CD14-positive monocyte (primary cell): Measurements from ENCODE around the gene KRT7. TPM values are rescaled to one million over a fixed set of nuclear protein-coding genes. Genes with fewer than 3 reads are reported as not detected.

Experiments used
- DNase-seq, 3 donors: peaks; one replicate each; pipeline ENCODE4 v3.0.0-alpha.2; 2011 to 2022
- H2AFZ ChIP-seq: 2 replicates; pipeline ENCODE4 v1.6.0; 2012; ENCODE audit warnings: mild to moderate bottlenecking, low read depth, low read length, inconsistent platforms; ENCODE audit not compliant: insufficient read depth, poor library complexity, severe bottlenecking
- H3K27ac ChIP-seq, 2 donors: 1 replicate in 1 of 2; 2 replicates in 1 of 2; pipeline ENCODE4 v1.5.1; 2012 to 2013; ENCODE audit warnings: low read length in 2 of 2, control low read depth in 1 of 2, inconsistent platforms in 1 of 2, low read depth in 1 of 2, mild to moderate bottlenecking in 1 of 2
- H3K27me3 ChIP-seq, 2 donors: one replicate each; pipeline versions ENCODE4 v1.6.0 to v1.6.1; 2011 to 2013; ENCODE audit warnings: low read length in 2 of 2; ENCODE audit not compliant: control insufficient read depth in 2 of 2, insufficient read depth in 2 of 2
- H3K36me3 ChIP-seq, 2 donors: replicated peaks in 1 of 2; 1 replicate in 1 of 2; 2 replicates in 1 of 2; pipeline versions ENCODE4 v1.5.1 to v1.6.1; 2012 to 2013; ENCODE audit warnings: low read length in 2 of 2, control low read depth in 1 of 2, inconsistent platforms in 1 of 2, mild to moderate bottlenecking in 1 of 2; ENCODE audit not compliant: insufficient read depth in 2 of 2, control insufficient read depth in 1 of 2
- H3K4me1 ChIP-seq, 2 donors: 1 replicate in 1 of 2; 2 replicates in 1 of 2; pipeline versions ENCODE4 v1.5.1 to v1.6.1; 2012 to 2013; ENCODE audit warnings: low read length in 2 of 2, control low read depth in 1 of 2, inconsistent platforms in 1 of 2, mild to moderate bottlenecking in 1 of 2, moderate library complexity in 1 of 2; ENCODE audit not compliant: insufficient read depth in 2 of 2, control insufficient read depth in 1 of 2
- H3K4me2 ChIP-seq: replicated peaks from 2 replicates; pipeline ENCODE3; 2012; ENCODE audit warnings: low read length, moderate library complexity, mild to moderate bottlenecking; ENCODE audit not compliant: poor library complexity, severe bottlenecking; ENCODE audit errors: extremely low read depth
- H3K4me3 ChIP-seq, 3 experiments: fragments of 200-600 bp in 1 of 3; sonication (generic) in 1 of 3; replicated peaks in 1 of 3; 1 replicate in 2 of 3; 2 replicates in 1 of 3; pipeline ENCODE4 v1.5.1; 2011 to 2013; ENCODE audit warnings: low read length in 3 of 3, mild to moderate bottlenecking in 3 of 3, control low read depth in 2 of 3, low read depth in 2 of 3, inconsistent platforms in 1 of 3, moderate library complexity in 1 of 3
- H3K79me2 ChIP-seq: 2 replicates; pipeline ENCODE4 v1.6.0; 2012; ENCODE audit warnings: mild to moderate bottlenecking, control low read depth, inconsistent platforms, low read length, moderate library complexity; ENCODE audit not compliant: insufficient read depth
- H3K9ac ChIP-seq: 2 replicates; pipeline ENCODE4 v1.6.0; 2017; ENCODE audit warnings: low read length, mild to moderate bottlenecking; ENCODE audit not compliant: insufficient read depth, poor library complexity, severe bottlenecking
- H3K9me3 ChIP-seq, 2 donors: replicated peaks in 1 of 2; 1 replicate in 1 of 2; 2 replicates in 1 of 2; pipeline versions ENCODE4 v1.5.1 to v1.6.1; 2012 to 2013; ENCODE audit warnings: low read length in 2 of 2, control low read depth in 1 of 2; ENCODE audit not compliant: control insufficient read depth in 1 of 2, insufficient read depth in 1 of 2
- H4K20me1 ChIP-seq: 2 replicates; pipeline ENCODE4 v1.6.0; 2012; ENCODE audit warnings: mild to moderate bottlenecking, low read length, control low read depth, moderate library complexity; ENCODE audit not compliant: insufficient read depth
- H3K27ac Mint-ChIP-seq, 7 donors: one replicate each; pipeline ENCODE4 v1.8.0; 2020; ENCODE audit warnings: mild to moderate bottlenecking in 7 of 7, mixed read lengths in 7 of 7, moderate library complexity in 6 of 7, inconsistent platforms in 2 of 7
- H3K27me3 Mint-ChIP-seq, 3 donors: one replicate each; pipeline ENCODE4 v1.8.0; 2021 to 2022; ENCODE audit warnings: low read depth in 3 of 3, mild to moderate bottlenecking in 3 of 3, mixed read lengths in 3 of 3, moderate library complexity in 3 of 3, inconsistent platforms in 1 of 3
- H3K36me3 Mint-ChIP-seq, 2 donors: one replicate each; pipeline ENCODE4 v1.8.0; 2020; ENCODE audit warnings: mixed read lengths in 2 of 2, inconsistent platforms in 1 of 2, mild to moderate bottlenecking in 1 of 2
- H3K4me1 Mint-ChIP-seq: one replicate; pipeline ENCODE4 v1.8.0; 2020; ENCODE audit warnings: mild to moderate bottlenecking, mixed read lengths
- H3K4me3 Mint-ChIP-seq, 2 donors: one replicate each; pipeline ENCODE4 v1.8.0; 2020; ENCODE audit warnings: mild to moderate bottlenecking in 2 of 2, mixed read lengths in 2 of 2, moderate library complexity in 1 of 2
- H3K9me3 Mint-ChIP-seq, 7 donors: one replicate each; pipeline ENCODE4 v1.8.0; 2020 to 2022; ENCODE audit warnings: mixed read lengths in 7 of 7, mild to moderate bottlenecking in 6 of 7, moderate library complexity in 6 of 7, inconsistent platforms in 2 of 7
- WGBS: methylation state at CpG from one replicate; pipeline ENCODE4 v1.1.5; 2013; ENCODE audit warnings: missing lambda C conversion rate; ENCODE audit not compliant: insufficient coverage; 5-methylcytosine and 5-hydroxymethylcytosine counted together
- intact Hi-C, 2 donors: fragments of 100-400 bp; cut with micrococcal nuclease; formaldehyde crosslinking; loops; one replicate each; pipeline versions ENCODE4 v1.15.0 to v1.15.1; 2023
- polyA plus RNA-seq, 3 donors: library from polyadenylated mRNA; depleted of rRNA in 1 of 3; unstranded in 2 of 3; stranded (reverse) in 1 of 3; fragments of 300-500 nt in 2 of 3; fragments of >200 nt in 1 of 3; fragmentation: Illumina TruSeq in 2 of 3; gene quantifications; 1 replicate in 2 of 3; 2 replicates in 1 of 3; pipeline ENCODE4 v1.2.3, GENCODE V29; 2012 to 2021
- TF ChIP-seq, protein P1 (sequence below): fragments of 200-600 bp; IDR thresholded peaks from one replicate; pipeline ENCODE4 v1.8.0; 2022; ENCODE audit warnings: antibody characterized with exemption, mild to moderate bottlenecking

Gene KRT7
- polyA plus RNA-seq, 3 donors: 1.3 to 2.7 TPM; not detected in 1

DNA sequence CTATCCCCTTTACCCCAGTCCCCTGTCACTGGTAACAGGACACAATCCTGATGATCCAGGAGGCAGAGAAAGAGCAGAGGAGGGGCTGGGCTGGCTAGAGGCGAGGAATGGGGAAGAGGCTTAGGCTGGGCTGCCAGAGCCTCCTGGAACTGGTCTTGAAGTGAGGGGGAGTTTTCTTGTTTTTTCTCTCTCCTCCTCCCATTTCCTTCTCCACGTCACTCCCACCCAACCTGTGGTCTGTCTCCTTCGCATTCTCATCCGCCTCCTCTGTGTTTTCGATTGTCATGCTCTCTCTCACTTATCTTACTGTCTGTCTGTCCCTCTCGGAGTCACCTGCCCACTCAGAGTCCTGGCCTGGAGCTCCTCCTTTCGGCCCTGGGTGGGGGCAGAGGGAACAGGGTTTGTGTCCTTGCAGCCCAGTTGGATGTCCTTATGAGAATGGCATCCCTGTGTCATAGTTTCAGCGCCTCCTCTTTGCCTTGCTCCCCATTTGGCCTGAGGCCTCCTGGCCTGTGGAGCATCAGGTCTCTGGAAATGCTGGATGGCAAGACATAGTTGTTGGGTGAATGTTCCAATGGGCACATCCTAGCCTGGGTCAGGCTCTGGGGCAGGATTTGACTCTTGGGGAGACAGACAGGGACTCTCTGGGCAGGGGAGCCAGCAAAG, 37.8 kb upstream of the KRT7 start:
- H3K27ac ChIP-seq: peak overlapping the region in 1 of 2 donors; percentile 100

More for the DNA sequence above, 37.8 kb upstream of the KRT7 start:
- peak overlapping the region; percentile 16 for H2AFZ ChIP-seq
- peak overlapping the region; percentile 25 for H3K9ac ChIP-seq
- Mint-ChIP-seq H3K36me3 (peaks cover 0 to 7% of the 10 kb centered on the region in 2 donors), H3K27me3 (peaks cover 0 to 3% (median 1%) of the 10 kb centered on the region in 3 donors), H3K4me3 (no peak overlapping the region), H3K27ac (peak overlapping the region; percentile 63 to 99 (median 90)), H3K4me1 (peaks cover 97% of the 10 kb centered on the region), H3K9me3 (peaks cover 0 to 2% (median 0%) of the 10 kb centered on the region in 7 donors)
- no peaks in the 10 kb centered on the region for H3K36me3 ChIP-seq
- TF ChIP-seq, protein P1, sequence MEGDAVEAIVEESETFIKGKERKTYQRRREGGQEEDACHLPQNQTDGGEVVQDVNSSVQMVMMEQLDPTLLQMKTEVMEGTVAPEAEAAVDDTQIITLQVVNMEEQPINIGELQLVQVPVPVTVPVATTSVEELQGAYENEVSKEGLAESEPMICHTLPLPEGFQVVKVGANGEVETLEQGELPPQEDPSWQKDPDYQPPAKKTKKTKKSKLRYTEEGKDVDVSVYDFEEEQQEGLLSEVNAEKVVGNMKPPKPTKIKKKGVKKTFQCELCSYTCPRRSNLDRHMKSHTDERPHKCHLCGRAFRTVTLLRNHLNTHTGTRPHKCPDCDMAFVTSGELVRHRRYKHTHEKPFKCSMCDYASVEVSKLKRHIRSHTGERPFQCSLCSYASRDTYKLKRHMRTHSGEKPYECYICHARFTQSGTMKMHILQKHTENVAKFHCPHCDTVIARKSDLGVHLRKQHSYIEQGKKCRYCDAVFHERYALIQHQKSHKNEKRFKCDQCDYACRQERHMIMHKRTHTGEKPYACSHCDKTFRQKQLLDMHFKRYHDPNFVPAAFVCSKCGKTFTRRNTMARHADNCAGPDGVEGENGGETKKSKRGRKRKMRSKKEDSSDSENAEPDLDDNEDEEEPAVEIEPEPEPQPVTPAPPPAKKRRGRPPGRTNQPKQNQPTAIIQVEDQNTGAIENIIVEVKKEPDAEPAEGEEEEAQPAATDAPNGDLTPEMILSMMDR: no peak
- H4K20me1 ChIP-seq: no peaks in the 10 kb centered on the region
- H3K4me3 ChIP-seq: no peak overlapping the region
- 31% methylated on average over 5 of the region's 8 CpGs for WGBS
- intact Hi-C loops: loop anchor here in 1 of 2 donors (10.0 kb wide), 1 partner anchor 310 kb away; the partner anchor contains the start of gene ANKRD33
- H3K9me3 ChIP-seq: no peaks in the 10 kb centered on the region
- H3K4me1 ChIP-seq: peaks cover 100% of the 10 kb centered on the region in 2 donors
- no peaks in the 10 kb centered on the region for H3K79me2 ChIP-seq
- no peak overlapping the region for H3K4me2 ChIP-seq
- no peaks in the 10 kb centered on the region for H3K27me3 ChIP-seq
- DNase-seq: peak in 1 of 3 donors; percentile 25
